Measurements from ENCODE around the gene FAM107B. TPM values are rescaled to one million over a fixed set of nuclear protein-coding genes. Genes with fewer than 3 reads are reported as not detected.

Gene FAM107B
- total RNA-seq (2012; rRNA removed) (27.1 and 46.4 TPM in 2 replicates), polyA plus RNA-seq (2012; rRNA removed) (19.1 and 26.4 TPM in 2 replicates), Bru-seq, nascent RNA (percentile 88 among the genes with signal in this experiment), BruChase-seq, experiment 1, labeled RNA remaining after a 6-hour chase (percentile 76 among the genes with signal in this experiment), BruChase-seq, experiment 2, labeled RNA remaining after a 2-hour chase (percentile 76 among the genes with signal in this experiment)
- polyA plus RNA-seq (2012; cell fraction: cytosol; rRNA removed) = 3.5 and 6.9 TPM in 2 replicates
- 3.2 and 19.8 TPM in 2 replicates for polyA plus RNA-seq (2012; cell fraction: nucleus; rRNA removed; ENCODE audit: low replicate concordance)
- long read RNA-seq, transcript FAM107B-205 (5 exons, 2,374 nt) = minor isoform, 17 of 113 reads
- long read RNA-seq, transcript FAM107B-211 (4 exons, 2,633 nt) = major isoform, 72 of 113 reads
- long read RNA-seq, partial matches to known transcripts = 8 of 113 reads
- long read RNA-seq, other reads (novel, unspliced or antisense) = 11 of 113 reads

- Histone ChIP-seq H4K5ac (ENCODE audit: low read depth, low read length) (no peak within 1 kb of the TSS), H3K27me3 (ENCODE audit: control insufficient read depth, insufficient read depth, low read length) (no peaks in the 10 kb centered on the region), H3K36me3 (ENCODE audit: control insufficient read depth, insufficient read depth, low read length) (no peaks in the 10 kb centered on the region), H3K9me3 (ENCODE audit: control insufficient read depth, insufficient read depth, low read length) (no peaks in the 10 kb centered on the region), H3K4me1 (ENCODE audit: control insufficient read depth, insufficient read depth, low read length) (peaks cover 9% of the 10 kb centered on the region), H4K20me1 (ENCODE audit: insufficient read depth, low read length) (no peaks in the 10 kb centered on the region; the same call in 1 of the 2 replicates), H3K18ac (ENCODE audit: low read depth, low read length) (no peak within 1 kb of the TSS), H4K91ac (ENCODE audit: insufficient read depth, low read depth, low read length) (peak within 1 kb of the TSS; percentile 10; the same call in 1 of the 2 replicates), H2BK20ac (ENCODE audit: low read depth, low read length) (no peak within 1 kb of the TSS; the same call in 1 of the 2 replicates), H2BK5ac (ENCODE audit: low read depth, low read length, poor library complexity, severe bottlenecking) (no peak within 1 kb of the TSS), H3K9ac (ENCODE audit: low read depth, low read length) (no peak within 1 kb of the TSS), H3K4me2 (ENCODE audit: low read depth, low read length) (no peak within 1 kb of the TSS), H3K79me1 (ENCODE audit: low read depth in 1 of 2, low read length in 2 of 2) (no peaks in the 10 kb centered on the region), H2AK5ac (ENCODE audit: low read depth, low read length) (no peak within 1 kb of the TSS), H3K14ac (replicated peaks; ENCODE audit: low read depth, low read length) (no peak within 1 kb of the TSS), H2BK120ac (ENCODE audit: low read depth, low read length) (no peak within 1 kb of the TSS), H2AFZ (replicated peaks; ENCODE audit: low read length, poor library complexity) (no peak within 1 kb of the TSS), H3K56ac (ENCODE audit: extremely low read depth, insufficient read depth, low read length) (no peak within 1 kb of the TSS), H3K4ac (ENCODE audit: low read depth, low read length) (no peak within 1 kb of the TSS), H2AK9ac (replicated peaks; ENCODE audit: low read depth, low read length, poor library complexity) (no peak within 1 kb of the TSS), H2BK15ac (ENCODE audit: low read depth, low read length) (0 out of 3 replicates have a peak within 1 kb of the TSS, but pooled peaks have one; percentile 11), H3K23ac (ENCODE audit: low read depth, low read length) (no peak within 1 kb of the TSS), H3K27ac (ENCODE audit: insufficient read depth, low read length) (no peak within 1 kb of the TSS), H3K4me3 (ENCODE audit: insufficient read depth, low read depth, low read length) (no peak within 1 kb of the TSS), H3K9me1 (ENCODE audit: insufficient read depth, low read length) (peaks cover 6% of the 10 kb centered on the region), H4K8ac (ENCODE audit: low read depth in 2 of 2, low read length in 2 of 2) (no peak within 1 kb of the TSS)
- no CpG with 5 or more reads among the region's 8 CpGs for WGBS, 2 experiments (ENCODE audit: extremely low coverage in 2 of 2, insufficient read length in 1 of 2)
- ChIA-PET CTCF (no interaction called here), POLR2A (ENCODE audit: unreplicated experiment) (no interaction called here)
- in situ Hi-C loops (cut with MboI; ENCODE audit: low sequenced_read_pairs) (no loop called here), intact Hi-C loops (cut with micrococcal nuclease) (no loop called here), dilution Hi-C loops (cut with HindIII; ENCODE audit: low sequenced_read_pairs, unreplicated experiment) (no loop called here)
- no TSS peak for BruUV-seq (replicated peaks)
- no peak for ATAC-seq (ENCODE audit: low read depth)
- DNase-seq = no peak
- TF ChIP-seq RAD21 (IDR thresholded peaks at IDR 0.05; ENCODE audit: low read length) (no peak), RCOR1 (IDR thresholded peaks at IDR 0.05; ENCODE audit: insufficient replicate concordance, low read length) (no peak), RFX5 (IDR thresholded peaks at IDR 0.05; ENCODE audit: low read depth, low read length) (no peak), POLR2A (IDR thresholded peaks at IDR 0.05; ENCODE audit: low read depth, low read length) (no peak), MAZ (IDR thresholded peaks at IDR 0.05; ENCODE audit: borderline replicate concordance, low read depth, low read length) (no peak), CTCF (conservative IDR thresholded peaks at IDR 0.05; ENCODE audit: low read depth, low read length) (no peak), BHLHE40 (IDR thresholded peaks at IDR 0.05; ENCODE audit: low read depth, low read length) (no peak), MAFK (IDR thresholded peaks at IDR 0.05; ENCODE audit: low read depth, low read length) (no peak), SMC3 (IDR thresholded peaks at IDR 0.05; ENCODE audit: low read depth, low read length) (no peak), MXI1 (IDR thresholded peaks at IDR 0.05; ENCODE audit: borderline replicate concordance, low read depth, low read length) (no peak), FOS (IDR thresholded peaks at IDR 0.05; ENCODE audit: low read depth, low read length) (no peak), CHD1 (IDR thresholded peaks at IDR 0.05; ENCODE audit: low read depth, low read length) (no peak), CEBPB (IDR thresholded peaks at IDR 0.05; ENCODE audit: low read depth, low read length) (no peak)
- TF ChIP-seq, protein P1, sequence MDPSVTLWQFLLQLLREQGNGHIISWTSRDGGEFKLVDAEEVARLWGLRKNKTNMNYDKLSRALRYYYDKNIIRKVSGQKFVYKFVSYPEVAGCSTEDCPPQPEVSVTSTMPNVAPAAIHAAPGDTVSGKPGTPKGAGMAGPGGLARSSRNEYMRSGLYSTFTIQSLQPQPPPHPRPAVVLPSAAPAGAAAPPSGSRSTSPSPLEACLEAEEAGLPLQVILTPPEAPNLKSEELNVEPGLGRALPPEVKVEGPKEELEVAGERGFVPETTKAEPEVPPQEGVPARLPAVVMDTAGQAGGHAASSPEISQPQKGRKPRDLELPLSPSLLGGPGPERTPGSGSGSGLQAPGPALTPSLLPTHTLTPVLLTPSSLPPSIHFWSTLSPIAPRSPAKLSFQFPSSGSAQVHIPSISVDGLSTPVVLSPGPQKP (IDR thresholded peaks at IDR 0.05; ENCODE audit: borderline replicate concordance, low read depth, low read length) = no peak
- TF ChIP-seq, protein P2, sequence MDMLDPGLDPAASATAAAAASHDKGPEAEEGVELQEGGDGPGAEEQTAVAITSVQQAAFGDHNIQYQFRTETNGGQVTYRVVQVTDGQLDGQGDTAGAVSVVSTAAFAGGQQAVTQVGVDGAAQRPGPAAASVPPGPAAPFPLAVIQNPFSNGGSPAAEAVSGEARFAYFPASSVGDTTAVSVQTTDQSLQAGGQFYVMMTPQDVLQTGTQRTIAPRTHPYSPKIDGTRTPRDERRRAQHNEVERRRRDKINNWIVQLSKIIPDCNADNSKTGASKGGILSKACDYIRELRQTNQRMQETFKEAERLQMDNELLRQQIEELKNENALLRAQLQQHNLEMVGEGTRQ (IDR thresholded peaks at IDR 0.05; ENCODE audit: low read depth, low read length) = no peak
These were observed at the start of gene FAM107B for GRCh38 chr10:14774797-14775196. TSS of gene FAM107B (minus strand) at chr10:14774897. CDS start at chr10:14774663, 234 bp downstream.

Measured in IMR-90 (cell line).